HG02623 (cell line): ENCODE results near the gene TTC34.
"Not testable (repeated sequence)": the region's sequence is repeated elsewhere in the genome, so short reads cannot be mapped to it uniquely, and the experiment has no call there.

Experiments
- ATAC-seq: cut with Tn5 transposase; IDR thresholded peaks from one replicate; pipeline ENCODE4 v1.9.1; 2021; ENCODE audit warnings: moderate library complexity; ENCODE audit not compliant: unreplicated experiment

TTC34 gene

DNA sequence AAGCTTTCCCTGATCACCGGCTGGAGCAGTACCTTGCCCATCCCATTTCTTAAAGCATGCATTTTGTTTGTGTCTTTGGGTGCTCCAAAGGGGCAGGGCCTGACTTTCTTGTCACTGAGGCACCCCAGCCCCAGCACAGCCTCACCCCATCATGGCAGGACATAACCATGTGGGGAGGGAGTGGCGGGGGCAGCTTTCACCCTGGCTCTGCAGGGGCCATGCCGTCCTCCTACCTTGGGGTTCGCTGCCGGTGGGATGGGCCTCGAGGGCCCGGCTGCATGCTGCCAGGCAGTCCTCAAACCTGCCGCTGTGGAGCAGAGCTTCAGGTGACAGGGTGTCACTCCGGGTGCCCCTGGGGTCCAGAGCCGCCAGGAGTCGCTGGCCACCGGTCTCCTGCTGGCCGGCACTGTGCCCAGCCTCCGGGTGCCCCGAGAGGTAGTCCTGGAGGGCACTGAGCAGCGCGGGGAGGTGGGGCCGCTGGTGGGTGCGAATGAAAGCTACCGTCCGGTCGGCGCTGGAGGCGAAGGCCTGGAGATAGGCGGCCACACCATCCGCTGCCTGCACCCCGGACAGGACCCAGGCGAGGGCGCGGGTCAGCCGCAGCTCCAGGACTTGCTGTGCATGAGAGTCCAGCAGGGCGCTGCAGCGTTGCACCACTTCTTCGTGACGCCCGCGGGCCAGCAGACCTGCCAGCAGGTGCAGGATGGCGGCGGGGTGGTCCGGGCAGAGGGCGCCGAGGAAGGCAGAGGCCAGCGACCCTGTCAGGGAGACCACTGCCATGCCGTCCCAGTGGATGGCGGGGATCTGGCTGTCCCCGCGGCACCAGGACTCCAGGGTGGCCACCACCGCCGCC, 1.5 kb downstream of the TTC34 start:
- ATAC-seq: no peak

DNA sequence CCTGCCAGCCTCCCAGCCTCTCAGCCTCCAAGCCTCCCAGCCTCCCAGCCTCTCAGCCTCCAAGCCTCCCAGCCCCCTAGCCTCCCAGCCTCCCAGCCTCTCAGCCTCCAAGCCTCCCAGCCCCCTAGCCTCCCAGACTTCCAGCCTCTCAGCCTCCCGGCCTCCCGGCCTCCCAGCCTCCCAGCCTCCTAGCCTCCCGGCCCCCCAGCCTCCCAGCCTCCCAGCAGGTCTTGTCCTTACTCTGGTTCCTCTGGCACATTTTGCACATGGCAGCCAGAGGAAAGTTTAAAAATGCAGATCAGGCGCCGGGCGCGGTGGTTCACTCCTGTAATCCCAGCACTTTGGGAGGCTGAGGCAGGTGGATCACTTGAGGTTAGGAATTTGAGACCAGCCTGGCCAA, 2.5 kb downstream of the TTC34 start:
- not testable (repeated sequence) for ATAC-seq

DNA sequence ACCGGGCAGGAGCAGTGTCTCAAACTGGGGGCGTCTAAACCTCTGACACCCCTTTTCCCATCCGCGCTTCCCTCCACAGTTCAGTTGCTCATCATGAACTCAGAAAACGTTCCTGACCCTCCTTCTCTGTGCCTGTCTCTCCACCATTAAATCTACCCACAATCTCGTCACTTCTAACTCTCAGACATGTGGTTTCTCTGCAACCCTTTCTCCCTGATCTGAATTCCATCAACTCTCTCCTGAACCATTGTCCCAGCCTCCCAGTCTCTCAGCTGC, 3.8 kb downstream of the TTC34 start:
- no peak for ATAC-seq

DNA sequence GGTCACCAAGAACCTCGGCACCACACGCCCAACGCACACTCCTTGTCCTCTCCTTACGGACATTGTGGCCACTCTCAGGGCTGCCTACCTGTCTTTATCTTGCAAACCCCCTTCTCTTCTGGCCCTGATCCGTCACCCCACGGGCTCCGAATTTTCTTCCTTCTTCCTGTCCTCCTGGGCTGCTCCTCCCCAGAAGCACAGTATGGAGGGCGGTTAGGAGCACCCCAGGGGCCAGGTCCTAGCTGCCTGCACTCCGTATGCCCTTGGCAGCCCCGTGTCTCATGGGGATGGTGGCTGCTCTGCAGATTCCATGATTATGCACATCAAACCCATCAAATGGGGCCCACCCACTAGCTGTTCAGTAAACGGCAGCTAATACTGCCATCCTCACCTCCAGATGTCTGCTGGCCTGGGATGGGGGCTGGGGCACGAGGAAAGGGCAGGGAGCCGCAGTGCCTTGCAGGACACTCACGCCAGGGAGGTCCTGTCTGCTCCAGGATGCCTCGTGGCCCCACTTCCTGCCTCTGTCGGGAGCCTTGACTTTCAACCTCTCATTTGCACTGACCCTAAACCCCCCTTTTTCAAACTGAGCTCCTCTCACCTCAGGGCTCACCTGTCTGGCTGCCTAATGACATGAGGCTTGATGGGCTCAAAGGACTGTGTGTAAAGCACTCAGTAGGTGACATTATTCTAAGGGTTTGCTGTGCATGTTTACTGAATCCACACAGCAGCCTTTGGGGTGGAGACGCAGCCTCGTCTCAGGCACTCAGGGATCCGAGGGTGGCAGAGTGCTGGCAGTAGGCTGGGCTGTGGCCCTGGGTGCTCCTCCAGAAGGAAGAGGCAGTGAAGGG, 4.4 kb downstream of the TTC34 start:
- ATAC-seq: no peak

DNA sequence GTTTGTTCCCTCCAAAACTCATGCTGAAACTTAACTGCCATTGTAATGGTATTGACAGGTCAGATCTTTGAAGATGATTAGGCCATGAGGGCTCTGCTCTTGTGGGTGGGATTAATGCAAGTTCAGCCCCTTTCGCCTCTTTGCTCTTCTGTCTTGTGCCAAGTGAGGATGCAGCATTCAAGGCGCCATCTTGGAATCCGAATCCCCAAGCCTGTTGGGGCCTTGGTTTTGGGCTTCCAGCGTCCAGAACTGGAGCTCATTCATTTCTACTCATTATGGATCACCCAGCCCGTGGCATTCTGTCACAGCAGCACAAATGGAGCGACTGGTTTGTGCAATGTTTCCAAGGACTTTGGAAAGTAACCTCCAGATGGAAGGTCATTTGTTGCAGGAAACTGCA, 5.6 kb downstream of the TTC34 start:
- ATAC-seq: no peak

DNA sequence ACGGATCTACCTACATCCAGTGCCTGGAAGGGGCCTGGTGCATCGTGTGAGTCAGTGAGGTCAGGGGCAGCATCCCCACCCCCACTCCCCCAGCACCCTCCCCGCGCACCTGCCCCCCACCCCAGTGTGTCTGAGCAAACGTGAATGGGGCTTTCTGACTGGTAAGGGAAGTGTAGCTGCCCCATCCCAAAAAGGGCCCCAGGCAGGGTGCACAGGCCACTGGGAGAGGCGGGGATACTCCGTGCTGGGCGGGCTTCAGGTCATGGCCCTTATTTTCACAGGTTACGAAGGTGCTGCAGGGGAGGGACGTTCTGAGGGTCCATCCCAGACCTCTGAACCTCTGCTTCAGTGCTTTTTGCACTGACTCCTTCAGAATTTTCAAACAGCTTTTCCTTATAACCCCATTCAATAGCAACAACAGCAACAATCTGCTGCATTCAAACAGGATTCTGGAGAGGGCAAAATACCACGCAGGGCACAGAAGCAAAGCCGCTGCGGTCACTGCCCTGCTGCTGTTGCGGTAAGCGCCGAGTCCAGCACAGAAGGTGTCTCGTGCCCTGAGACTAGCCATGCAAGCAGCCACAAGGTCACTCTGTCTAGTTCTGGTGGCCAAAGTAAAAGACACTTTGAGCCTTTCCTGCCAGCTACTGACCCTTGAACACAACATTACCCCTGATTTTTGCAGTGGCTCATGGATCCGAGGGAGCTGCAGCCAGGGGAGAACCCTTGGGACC, 10.3 kb downstream of the TTC34 start:
- no peak for ATAC-seq

DNA sequence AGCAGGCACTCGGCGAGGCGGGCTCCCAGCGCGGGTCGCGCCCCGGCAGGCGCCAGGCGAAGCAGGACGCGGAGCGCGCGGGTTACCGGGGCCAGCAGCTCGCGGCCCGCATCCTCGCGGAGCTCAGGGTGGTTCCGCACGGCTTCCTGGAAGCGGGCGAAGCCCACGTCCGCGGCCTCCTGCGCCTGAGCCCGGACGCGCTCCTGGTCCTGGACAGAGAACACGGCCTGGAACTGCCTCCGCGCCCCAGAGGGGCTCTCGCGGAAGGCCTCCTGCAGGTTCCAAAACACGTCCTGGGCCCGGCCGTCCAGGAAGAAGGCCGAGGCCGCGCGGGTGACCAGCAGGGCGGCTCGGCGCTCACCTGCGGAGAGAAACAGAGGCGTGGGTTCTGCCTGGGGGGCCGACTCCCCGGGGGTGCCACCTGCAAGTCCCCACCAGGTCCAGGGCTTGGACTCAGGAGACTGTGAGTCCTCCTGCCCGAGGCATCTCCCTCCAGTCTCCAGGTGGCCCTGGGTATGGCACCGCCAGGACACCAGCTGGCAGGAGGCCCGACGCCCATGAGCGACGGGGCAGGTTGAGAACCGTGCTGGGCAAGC, 11.4 kb downstream of the TTC34 start:
- ATAC-seq: no peak

DNA sequence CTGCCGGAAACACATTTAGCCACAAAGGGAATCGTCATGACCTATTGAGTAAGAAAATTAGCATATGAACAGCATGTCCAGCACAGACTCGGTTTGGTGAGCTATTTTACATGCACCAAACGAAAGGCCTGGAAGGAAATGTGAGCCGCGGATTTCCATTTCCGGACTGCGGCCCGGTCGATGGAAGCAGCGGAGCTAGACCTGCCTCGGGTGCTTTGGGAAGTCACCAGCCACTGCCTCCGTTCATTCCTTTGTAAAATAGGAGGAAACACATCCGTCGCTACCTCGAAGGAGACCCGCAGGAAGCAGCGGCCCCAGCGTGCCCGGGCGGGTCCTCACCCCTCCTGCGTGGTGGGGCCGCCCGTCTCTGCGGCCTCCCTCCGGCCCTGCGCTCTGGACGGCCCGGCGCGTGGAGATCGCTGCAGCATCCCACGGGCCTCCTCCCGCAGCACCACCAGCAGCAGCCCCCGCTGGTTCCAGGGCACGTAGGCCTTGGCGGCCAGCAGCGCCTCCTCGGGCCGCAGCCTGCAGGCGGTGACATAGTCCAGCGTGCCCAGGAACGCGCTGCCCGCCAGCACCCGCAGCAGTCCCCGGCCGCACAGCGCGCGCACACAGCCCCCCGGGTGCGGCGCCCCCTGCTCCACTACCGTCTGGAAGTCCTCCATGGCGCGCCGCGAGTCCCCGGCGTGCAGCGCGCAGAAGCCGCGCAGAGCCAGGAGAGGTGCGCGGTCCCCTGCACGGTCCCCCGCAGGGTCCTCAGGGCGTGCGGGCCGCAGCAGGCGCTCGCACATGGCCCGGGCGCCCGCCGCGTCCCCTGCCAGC, 12.1 kb downstream of the TTC34 start:
- no peak for ATAC-seq

DNA sequence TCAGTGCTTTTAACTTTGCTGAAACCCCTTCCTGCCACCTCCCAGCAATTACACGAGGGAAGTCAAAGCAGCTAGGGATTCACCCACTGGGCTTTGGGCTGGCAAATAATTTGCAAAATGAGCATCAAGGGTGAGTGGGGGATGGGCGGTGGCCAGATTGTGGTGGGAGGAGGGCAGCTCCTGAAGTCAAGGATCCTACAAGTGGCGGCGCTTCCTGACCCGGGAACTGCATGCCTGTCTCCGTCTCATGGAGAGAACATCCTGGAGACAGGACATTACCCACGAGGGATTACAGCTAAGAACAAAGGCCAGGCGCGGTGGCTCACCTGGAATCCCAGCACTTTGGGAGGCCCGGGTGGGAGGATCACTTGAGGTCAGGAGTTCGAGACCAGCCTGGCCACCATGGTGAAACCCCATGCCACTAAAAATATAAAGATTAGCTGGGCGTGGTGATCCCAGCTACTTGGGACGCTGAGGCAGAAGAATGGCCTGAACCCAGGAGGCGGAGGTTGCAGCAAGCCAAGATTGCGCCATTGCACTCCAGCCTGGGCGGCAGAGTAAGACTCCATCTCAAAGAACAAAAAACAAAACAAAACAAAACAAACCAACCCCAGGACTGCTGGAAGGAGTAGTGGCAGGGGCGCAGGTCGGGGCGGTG, 12.9 kb downstream of the TTC34 start:
- ATAC-seq: no peak

DNA sequence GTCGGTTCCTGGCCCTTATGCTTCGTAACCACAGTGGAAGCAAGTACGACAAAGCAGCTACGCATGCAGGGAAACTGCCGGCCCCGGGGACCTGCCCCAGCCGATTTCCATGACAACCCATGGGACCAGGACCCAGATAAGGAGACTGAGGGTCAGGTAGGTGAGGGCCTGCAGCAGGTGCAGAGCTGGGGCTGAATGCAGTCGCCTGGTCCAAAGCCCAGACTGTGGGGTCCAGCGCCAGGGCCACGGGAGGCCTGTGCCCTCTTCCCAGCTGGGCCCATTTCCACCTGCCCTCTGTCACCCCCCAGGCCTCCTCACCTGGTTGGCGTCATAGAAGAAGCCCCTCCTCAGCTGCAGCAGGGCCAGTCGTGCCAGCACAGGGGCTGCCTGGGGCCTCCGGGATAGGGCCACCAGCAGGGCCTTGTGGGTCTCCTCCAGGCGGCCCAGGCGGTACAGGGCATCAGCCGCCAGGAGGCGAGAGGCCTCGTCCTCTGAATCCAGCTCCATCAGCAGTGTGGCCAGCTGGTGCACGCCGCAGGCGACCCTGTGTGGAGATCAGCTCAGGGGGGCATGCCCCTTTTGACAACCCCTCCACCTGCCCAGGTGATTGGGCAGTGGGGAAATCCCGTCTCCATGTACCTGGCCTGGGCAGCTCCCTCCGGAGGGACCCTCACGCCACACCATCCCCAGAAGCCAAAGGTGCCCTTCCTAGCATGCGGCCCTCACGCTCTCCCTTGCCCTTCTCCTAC, 14.2 kb downstream of the TTC34 start:
- no peak for ATAC-seq

DNA sequence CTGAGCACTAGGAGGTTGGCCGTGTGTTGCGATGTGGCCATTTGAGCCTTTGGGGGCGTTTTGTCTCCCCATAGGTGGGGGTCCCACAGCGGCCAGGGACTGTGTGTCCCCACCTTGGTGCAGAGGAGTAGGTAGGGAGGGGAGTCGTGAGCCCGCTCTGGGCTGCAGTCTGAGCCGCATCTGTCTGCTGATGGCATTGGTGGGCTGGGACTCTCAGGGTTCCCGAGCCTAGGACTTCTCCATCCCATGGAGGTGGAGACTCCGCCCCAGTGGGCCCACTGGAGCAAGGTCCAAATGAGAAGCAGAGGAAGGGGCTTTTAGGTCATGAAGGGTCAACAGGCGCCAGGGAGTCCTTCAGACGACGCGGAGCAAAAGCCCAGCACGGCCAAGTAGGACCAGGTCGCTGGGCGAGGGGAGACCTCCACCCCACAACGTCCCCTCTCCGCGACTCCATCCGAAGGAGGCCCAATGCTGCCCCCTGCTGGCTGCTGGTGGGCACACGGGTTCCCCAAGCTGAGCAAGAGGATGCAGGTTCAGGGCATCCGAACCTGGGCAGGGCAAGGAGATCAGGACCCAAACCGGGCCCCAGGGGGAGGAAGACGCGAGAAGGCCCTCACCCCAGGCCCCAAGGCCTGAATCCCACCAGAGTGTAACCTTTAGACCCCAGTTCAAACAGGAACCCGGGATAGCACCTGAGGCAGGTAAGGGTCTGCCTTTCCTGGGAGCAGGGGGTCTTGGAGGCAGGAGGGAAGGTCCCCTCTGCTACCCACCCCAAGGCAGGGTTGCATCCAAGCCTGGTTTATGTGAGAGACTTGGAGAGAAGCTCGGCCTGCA, 14.9 kb downstream of the TTC34 start:
- ATAC-seq: no peak

DNA sequence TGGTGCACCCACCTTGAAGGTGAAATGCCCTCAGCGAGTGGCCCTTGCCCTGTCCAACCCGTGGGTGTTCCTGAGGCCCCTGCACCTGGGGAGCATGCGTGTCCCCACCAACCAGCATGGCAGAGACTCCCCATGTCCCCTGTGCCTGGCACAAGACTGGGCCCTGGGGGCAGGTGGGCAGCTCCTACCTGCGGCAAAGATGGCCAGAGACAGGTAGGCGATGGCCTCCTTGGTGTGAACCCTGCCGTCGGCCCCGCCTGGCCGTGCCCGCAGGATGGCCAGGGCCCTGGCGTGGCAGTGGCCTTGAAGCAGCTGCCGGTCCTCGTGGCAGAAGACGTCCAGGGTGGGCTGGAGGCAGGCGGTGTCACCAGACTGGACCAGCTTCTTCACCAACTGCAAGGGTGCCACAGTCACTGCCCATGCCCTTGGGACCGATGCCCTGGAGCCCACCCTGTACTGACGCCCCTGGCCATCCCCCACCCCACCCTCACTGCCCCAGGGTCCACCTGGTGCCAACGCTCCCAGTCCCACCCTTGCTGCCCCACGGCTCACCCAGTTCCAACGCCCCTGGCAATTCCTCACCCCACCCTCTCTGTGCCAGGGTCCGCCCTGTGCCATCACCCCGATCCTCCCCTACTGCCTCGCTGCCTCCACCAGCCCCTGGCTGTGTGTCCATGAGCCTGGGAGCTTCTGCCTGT, 15.7 kb downstream of the TTC34 start:
- no peak for ATAC-seq

DNA sequence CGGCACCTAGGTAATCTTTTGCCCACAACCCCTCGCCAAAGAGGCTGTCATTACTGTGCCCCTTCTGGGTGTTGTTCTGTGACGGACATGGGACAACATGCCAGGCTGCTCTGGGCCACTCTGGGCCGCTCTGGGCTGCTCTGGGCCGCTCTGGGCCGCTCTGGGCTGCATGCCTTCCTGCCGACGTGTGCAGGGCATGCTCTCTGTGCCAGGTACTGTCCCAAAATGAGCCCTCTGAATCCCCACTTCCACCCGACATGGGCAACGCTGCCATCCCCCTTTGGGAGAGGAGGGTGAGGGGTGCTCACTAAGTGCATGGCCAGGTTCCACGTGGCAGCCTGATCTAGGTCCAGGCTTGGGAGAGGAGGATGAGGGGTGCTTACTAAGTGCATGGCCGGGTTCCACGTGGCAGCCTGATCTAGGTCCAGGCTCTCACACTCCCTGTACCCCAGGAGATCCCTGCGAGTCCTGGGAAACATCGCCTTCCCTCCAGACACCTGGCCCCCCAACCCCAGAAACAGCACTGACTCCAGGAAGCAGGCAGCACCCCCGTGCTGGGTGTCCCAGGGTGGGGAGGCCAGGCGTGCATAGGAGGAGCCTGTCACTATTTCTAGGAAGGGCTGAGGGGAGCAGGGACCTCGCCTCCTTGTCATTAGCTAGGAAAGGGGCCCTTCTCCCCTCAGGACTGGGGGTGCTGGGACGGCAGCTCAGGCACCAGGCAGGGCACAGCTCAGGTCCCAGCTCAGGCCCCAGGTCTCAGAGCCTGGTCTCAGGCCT, 16.5 kb downstream of the TTC34 start:
- ATAC-seq: no peak

DNA sequence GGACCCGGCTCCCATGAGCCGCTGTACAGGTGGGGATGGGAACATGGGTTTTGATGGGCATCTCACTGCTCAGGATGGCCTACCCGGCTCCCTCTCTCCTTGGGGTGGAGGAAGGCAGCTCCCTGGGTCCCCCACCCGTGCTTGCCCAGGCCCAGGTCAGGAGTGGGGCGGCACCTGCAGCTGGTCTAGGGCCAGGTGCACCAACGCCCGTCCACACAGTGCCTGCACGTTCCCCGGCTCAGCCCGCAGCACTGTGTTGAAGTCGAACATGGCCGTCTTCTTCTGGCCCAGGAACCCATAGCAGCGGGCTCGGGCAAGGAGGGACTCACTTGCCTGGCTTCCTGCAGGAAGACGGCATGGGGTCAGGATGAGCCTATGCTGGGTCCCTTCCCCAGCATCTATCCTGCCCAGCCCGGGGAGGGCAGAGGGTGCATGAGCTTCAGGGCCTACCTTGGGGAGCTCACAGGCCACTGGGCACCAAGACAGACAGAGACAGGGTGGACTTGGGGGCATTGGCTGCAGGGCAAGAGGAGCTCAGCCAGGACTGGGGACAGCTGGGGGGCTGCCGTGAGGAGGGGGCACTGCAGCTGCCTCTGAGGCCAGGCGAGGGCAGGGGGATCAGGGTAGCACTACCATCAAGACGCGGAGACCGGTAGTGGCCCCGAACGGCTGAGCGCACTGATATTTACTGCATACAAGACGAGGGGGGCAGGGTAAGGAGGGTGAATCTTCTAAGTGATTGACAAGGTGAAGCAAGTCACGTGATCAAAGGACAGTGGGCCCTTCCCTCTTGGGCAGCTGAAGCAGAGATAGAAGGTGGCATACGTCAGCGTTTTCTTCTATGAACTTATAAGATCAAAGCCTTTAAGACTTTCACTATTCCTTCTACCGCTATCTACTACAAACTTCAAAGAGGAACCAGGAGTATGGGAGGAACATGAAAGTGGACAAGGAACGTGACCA, 17.8 kb downstream of the TTC34 start:
- no peak for ATAC-seq

DNA sequence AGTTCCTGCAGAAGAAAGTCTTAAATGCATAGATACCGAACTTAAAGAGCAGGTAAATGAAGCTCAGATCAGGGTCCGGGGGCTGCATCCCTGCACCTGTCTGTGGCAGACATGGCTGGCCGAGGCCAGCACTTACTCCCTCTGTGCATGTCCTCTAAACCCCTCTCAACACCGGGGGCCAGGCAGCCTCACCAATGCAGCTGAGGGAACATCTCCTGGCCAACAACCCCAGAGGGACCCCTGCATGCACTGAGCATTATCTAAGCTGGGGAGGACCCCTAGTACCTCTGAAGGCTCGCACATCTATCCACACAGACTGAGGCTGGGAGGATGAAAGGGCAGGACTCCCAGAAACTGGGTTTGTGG, 18.4 kb downstream of the TTC34 start:
- no peak for ATAC-seq

DNA sequence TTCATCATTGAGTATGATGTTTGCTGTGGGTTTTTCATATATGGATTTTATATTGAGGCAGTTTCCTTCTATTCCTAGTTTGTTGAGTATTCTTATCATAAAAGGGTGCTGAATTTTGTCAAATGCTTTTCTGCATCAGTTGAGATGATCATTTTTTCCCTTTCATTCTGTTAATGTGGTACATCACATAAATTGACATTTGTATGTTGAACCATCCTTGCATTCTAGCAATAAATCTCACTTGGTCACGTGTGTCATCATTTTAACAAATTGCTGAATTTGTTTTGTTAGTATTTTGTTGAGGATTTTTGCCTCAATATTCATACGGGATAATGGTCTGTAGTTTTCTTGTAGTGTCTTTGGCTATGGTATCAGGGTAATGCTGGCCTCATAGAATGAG, 19.9 kb downstream of the TTC34 start:
- no peak for ATAC-seq
